ENCODE results near the gene DIMT1.

The DIMT1 gene

DNA sequence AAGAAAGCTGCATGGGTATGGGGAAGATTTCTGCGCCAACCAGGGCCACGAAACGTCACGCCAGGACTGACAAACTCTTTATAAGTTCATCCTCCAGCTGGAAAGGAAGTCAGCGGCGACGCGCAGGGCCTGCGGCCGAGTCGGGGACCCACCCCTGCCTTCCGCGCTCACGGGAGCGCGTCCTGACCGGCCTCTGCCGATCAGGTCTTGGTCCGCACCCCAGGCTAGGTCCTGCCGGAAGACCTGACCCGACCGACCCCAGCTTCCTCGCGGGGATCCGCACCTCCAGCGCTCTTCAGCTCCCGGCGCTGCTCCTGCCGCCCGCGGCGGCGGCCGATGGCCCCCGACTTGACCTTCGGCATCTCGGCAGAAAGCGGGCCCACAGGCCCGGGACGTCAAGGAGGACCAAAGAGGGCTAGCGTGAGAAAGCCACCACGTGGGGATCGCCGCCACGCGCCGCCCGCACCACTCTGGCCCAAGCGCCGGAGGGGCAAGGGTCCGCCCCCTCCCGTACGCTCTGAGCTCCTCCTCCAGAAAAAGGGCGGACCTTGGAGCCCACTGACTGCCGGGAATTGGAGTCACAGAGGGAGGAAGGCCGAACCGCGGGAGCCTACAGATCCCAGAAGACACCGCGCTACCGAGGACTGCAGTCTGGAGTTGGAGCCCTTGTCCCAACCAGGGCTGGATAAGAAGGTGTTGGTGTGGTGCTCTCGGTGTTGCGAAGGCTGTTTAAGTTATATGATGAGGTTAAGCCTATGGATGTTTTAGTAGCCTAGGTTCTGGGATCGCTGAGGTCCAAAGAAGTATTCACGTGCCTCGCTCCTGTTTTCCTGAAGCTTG is at the start of gene DIMT1:
DIMT1 (minus strand) TSS at position 495 of the 840 bp plus-strand sequence; CDS start at position 362, 133 bp downstream.
- peak; percentile 80 to 86 for DNase-seq (ENCODE audit: low read depth in 2 of 2)

DNA sequence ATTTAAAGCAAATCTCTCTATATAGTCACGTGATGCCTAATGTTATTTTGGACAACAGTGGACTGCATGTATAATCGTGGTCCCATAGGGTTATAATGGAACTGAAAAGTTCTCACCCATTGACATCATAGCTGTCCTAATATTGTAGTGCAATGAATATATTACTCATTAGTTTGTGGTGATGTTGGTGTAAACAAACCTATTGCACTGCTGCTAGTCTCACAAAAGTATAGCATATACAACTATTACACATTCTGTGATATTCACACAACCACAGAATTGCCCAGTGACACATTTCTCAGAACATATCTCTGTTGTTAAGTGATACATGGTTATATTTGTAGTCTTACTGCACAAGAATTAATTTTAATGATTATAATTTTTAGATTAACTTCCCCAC is 46.6 kb upstream of the DIMT1 start:
- DNase-seq (ENCODE audit: low read depth in 2 of 2): no peak

DNA sequence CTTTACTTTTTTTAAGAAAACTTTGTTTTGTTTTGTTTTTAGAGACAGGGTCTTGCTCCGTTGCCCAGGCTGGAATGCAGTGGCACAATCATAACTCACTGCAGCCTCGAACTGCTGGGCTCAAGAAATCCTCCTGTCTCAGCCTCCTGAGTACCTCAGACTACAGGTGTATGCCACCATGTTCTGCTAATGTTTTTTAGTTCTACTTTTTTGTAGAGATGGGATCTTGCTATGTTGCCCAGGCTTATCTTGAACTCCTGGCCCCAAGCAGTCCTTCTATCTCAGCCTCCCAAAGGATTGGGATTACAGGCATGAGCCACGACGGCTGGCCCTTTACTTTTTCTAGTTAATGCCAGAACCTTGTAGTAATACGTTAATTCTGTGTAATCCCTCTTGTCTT is 44.8 kb upstream of the DIMT1 start:
- DNase-seq (ENCODE audit: low read depth in 2 of 2): no peak

DNA sequence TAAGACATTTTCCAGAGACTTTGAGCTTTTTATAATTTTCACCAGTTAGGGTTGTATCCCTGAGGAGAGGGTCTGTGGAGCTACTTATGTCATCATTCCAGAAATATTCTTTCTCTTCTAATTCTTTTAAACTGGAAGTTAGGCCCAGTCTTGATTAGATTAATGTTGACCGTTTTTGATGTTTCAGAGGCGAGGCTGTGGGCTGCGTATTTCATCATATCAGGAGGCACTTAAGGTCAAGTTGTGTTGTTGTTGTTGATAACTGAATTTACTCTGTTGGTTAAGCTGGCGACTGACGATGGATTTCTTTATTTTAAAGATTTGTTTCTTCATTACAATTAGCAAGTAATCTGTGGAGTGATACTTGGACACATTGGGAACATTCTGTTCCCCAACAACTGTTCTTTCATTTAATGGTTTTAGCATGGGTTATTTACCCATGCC is 28.9 kb upstream of the DIMT1 start:
- no peak for DNase-seq (ENCODE audit: low read depth in 2 of 2)

DNA sequence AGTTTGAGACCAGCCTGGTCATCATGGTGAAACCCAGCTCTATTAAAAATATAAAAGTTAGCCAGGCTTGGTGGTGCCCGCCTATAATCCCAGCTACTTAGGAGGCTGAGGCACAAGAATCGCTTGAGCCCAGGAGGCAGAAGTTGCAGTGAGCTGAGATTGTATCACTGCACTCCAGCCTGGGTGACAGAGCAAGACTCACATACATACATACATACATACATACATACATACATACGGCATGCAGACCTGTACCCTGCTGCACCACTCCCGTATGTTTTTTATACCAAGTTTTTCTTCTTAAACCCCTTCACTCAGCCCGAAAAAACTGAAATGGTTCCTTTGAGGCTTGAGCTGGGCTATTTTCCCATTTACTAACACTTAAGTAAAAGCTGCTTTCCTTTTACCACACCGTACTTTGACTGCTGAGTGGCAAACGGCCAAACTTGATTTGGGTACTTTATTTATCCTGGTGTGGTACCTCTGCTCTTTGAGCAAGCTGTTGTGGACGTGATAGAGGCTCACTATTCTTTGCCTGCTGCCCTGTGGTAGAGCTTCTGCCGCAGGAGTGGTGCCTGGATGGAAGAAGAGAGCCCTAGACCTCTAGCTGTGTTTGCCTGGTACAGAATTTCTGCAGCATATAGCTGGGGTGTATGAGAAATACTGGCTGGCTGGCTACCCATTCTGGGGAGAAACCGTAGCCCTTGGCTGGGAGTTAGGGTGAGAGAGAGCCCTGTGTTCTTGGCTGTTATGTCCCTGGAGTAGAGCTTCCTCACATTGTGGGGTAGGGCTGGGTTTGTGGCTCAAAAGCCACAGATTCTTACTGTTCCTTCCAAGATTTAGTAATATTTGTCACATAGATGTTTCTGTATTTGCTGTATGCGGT is 28.3 kb upstream of the DIMT1 start:
- no peak for DNase-seq (ENCODE audit: low read depth in 2 of 2)

DNA sequence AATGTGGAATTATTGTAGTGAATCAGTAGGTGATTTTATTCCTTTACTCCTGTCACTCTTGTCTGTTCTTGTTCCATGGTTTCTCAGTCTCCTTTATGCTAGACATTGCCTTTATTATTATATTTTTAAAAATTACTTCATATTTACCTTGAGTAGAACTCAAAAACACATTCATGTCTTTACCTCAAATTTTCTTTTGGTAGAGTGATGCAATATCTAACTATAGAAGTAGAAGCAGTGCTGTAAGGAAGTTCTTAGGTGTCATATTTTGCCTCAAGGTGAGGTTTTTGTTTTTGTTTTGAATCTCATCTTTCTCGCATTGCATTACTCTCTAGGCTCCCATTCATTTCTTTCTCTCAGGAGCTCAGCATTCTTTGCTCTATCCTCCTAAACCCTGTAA is 21.1 kb upstream of the DIMT1 start:
- DNase-seq (ENCODE audit: low read depth in 2 of 2): no peak

DNA sequence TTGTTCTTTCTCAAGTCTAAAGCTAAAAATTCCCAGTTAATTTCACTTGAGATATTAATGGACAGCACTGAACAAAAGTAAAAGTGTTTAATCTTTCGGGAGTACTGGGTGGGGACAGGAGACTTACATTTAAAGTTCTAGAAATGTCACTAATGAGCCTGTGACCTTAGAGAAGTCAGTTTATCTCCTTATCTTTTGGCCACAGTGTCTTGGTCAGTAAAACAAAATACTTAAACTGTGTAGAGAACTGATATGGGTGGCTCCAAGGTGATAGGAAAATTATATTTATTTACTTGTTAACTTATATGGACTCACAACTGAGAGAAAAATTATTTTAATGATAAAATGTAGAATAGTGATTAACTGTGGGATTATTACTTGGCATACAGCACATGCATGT is 17.7 kb upstream of the DIMT1 start:
- DNase-seq (ENCODE audit: low read depth in 2 of 2): no peak

DNA sequence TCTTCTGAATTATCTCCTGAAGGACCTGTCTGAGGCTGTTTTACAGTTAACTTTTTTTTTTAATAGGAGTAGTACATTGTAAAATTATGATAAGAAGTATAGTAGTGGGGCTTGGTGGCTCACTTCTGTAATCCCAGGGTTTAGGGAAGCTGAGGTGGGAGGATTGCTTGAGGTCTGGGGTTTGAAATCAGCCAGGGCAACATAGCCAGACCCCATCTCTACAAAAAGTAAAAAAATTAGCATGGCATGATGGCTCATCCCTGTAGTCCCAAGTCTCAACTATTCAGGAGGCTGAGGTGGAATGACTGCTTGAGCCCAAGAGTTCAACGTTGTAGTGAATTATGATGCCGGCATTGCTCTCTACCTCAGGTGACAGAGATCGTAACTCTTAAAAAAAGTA is 15.9 kb upstream of the DIMT1 start:
- DNase-seq (ENCODE audit: low read depth in 2 of 2): no peak

DNA sequence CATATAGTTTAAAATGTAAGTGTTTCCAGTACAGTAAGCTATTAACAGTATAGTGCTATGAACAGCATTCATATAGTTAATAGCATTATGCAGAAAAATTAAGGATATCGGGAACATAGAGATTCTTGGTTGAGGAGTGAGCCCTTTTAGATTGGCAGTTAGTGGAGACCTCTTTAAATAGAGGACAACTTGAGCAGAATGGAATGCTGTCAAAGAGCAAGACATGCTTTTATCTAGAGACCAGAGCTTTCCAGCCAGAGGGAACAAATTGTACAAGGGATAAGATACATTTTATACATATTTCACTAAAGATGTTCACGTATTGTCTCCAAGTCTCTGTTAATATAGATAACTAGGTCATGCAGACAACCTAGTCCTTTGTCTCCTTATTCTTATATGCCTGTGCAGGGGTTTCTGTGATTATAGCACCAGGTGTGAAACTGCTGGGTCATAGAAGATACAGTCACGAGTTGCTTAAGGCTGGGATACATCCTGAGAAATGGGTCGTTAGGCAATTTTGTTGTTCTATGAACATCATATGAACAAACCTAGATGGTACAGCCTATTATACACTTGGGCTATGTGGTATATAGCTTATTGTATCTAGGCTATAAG is 14.9 kb upstream of the DIMT1 start:
- no peak for DNase-seq (ENCODE audit: low read depth in 2 of 2)

DNA sequence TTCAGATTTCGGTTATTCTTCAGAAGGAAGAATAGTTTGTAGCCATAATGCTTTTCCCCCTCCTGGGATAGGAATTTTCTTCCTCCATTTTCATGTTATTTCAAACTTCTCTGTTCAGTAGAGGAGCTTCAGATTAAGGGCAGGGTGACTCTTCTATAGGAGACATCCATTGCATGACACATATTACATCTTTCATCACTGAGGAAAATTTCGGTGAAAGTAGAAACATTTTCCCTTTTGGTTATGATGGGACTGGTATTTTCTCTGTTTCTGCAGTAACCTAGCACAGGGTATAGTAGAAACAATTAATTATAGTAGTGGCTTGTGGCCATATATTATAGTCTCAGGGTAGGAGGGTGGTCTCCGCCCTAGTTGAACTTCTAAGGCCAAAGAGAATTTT is 10.0 kb upstream of the DIMT1 start:
- DNase-seq (ENCODE audit: low read depth in 2 of 2): no peak

DNA sequence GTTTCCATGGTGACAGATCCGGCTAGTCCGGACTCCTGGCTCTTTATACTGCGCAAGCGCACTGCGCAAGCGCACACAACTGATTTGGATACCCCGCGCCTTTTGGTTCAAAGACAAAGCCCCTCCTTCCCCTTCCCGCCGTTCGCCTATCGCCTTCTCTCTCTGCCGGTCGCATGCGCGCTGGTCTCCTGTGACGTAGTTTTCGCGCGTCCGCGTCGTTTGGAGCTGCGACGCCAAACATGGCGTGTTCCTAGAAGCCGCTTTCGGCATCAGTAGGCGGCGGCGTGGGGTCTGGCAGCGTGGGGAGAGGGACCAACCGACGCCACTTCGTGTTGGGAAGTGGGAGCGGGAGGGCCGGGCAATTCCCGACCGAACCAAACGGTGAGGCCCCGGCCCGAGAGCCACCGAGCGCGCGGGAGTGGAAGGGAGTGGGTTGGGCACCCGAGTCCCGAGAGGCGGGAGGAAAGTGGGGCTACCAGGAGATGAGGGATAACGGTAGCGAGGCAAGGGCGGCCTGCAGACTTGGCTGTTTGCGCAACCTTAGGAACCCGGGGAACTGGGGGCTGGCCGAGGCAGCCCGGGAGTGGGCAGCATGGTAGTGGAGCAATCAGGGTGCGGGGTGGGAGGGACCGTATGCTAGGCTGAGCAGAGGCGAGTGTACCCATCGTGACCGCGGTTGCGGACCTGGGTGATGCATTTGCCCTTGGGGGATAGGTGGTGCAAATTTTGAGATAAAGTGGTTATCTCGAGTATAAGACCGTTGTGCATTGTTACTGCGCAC is 9.0 kb upstream of the DIMT1 start, which contains the start of gene IPO11:
IPO11 (plus strand) TSS at position 215 of the 781 bp plus-strand sequence. CDS start 24,517 bp downstream, outside the sequence.
- DNase-seq (ENCODE audit: low read depth in 2 of 2): peak; percentile 95 to 97

DNA sequence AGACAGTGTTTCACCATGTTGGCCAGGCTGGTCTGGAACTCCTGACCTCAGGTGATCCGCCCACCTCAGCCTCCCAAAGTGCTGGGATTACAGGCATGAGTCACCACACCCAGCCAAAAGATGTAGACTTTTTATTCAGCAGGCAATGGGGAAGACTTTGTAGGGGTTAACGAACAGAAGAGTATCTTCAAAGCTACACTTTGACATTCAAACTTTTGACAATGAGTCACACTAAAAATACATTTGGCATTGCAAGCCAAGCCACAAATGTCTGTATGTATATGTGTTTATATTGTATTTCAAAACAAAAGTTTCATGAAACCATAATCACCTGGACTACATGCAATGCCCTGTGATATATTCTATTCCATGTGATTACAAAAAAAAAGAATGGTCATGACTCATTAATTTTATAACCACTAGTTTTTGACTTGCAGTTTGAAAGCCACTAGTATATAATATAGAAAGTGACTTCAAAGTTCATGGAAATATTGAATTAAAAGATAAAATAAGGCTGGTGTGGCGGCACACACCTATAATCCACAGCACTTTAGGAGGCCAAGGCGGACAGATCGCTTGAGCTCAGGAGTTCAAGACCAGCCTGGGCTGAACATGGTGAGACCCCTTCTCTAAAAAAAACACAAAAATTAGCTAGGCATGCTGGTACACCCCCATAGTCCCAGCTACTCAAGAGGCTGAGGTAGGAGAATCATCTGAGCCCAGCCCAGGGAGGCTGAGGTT is 8.3 kb downstream of the DIMT1 start:
- DNase-seq (ENCODE audit: low read depth in 2 of 2): no peak

DNA sequence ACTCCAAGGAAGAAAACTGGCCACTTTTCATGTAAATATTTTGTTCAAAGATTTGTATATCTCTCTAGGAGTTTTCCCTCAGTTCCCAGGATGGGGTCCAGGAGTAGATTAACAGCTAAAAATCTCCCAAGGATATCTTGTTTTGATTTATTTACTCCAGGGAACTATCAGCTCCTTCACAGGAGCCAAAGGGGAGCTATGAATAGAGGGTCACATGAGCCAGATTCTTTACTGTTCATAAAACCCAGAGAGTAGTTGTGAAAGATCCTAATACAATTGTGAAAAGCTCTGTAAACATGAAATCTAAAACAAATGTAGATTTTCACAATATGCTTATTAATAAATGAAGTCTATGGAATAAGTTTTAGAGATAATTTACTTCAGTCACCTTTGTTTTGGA is 16.9 kb downstream of the DIMT1 start:
- no peak for DNase-seq (ENCODE audit: low read depth in 2 of 2)

DNA sequence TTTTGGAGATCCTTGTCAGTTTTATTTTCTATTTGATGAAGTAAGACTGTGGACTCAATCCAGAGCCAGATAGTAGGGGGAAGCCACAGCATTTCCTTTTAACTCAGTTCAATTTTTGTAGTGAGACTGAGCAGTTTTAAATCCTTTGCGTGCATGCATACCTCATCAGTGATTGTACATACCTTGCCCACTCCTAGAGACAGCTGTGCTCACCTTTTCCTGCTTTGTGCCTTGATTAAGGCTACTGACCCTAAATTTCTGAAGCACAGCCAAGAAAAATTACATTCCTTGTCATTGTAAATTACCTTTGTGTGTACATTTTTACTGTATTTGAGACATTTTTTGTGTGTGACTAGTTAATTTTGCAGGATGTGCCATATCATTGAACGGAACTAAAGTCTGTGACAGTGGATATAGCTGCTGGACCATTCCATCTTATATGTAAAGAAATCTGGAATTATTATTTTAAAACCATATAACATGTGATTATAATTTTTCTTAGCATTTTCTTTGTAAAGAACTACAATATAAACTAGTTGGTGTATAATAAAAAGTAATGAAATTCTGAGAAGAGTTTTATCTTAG is 17.8 kb downstream of the DIMT1 start:
- no peak for DNase-seq (ENCODE audit: low read depth in 2 of 2)

DNA sequence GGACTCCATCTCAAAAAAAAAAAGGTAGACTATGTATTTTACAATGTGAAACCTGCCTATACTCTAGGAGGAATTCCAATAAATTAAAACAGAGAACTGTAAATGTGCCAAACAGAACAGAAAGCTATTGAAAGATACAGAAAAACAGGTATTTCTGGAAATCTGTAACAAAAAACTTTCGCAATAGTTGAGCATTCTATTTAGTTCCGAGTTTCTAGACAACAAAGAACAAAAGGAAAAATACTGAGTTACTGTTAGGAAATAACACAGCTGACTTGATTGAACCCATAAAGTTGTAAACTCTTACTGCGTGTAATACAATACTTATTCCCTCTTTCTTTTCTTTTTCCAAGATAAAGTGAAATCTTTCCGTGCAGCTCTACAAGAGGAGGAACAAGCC is 18.6 kb downstream of the DIMT1 start:
- no peak for DNase-seq (ENCODE audit: low read depth in 2 of 2)

DNA sequence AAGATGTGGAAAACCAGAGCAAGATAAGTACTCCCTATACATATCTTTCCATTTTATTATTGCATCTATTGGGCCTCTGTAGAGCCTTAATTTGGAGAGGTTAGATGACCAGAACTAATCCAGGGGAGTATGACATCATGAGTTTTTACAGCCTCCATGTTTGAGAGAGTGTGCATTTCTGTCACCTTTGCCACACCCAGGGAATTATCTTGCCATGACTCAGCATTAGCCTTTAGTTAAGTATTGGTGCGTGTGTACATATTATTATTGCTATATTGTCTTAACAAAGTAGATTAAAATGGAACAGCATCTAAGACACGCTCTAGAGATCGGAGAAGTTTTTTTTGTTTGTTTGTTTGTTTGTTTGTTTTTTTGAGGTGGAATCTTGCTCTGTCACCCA is 27.6 kb downstream of the DIMT1 start:
- DNase-seq (ENCODE audit: low read depth in 2 of 2): no peak

DNA sequence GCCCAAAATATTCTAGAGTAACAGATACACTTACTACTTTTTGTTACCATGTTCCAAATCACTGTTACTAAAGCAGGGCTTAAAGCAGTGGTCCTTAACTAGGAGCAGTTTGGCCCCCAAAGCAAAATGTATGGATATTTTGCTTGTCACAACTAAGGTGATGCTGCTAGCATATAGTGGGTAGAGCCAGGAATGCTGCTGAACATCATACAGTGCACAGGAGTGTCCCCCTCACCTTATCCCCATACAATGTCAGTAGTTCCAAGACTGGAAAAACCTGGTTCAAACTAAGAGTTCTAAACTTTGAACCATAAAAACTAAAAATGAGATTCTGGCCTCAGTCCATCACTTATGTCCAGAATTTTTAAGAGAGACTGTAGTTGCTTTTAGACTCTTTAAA is 28.1 kb downstream of the DIMT1 start:
- no peak for DNase-seq (ENCODE audit: low read depth in 2 of 2)

DNA sequence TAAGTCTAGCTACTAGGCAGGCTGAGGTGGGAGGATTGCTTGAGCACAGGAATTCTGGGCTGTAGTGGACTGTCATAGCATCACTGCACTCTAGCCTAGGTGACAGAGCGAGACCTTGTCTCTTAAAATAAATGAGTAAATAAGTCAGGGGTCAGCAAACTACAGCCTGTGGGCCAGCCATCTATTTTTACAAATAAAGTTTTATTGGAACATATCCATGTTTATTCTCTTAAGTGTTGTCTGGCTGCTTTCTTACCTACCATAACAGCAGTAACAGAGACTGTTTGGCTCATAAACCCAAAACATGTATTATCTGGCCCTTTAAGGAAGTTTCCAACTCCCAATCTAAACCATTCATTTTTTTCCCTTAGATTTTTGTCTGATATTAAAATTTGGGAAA is 29.6 kb downstream of the DIMT1 start:
- no peak for DNase-seq (ENCODE audit: low read depth in 2 of 2)

DNA sequence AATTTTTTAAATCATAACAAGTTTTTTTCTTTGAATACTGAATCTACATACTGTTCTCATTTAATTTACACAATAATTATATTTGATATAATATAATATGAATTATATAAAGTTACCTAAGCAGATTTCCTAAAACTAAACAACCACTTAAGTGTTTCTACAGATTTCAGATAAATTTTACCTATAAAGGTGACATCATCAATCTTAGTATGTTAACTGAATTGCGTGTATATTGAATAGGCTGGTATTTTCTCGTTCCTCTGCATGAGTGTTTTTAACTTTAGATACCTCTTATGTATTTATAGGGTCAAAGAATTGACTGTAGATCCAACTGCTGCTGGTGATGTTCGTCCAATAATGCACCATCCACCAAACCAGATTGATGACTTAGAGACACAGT is 30.3 kb downstream of the DIMT1 start:
- no peak for DNase-seq (ENCODE audit: low read depth in 2 of 2)

DNA sequence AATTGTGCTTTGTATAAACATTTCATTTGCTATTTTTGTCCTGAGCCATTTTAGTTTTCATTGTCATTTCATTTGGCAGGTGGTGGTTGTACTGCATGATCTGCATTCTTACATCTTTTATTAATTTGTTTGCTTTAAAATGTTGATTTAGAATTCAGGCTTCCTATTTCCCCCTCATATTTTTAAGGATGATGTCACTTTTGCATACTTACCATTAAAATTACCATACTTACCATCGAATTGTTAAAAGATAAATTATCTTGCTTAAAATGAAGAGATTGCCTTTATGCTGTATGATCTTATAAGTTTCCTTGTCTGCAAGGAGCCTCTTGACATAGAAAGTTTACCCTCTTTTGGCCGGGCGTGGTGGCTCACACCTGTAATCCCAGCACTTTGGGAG is 31.1 kb downstream of the DIMT1 start:
- no peak for DNase-seq (ENCODE audit: low read depth in 2 of 2)

Data from stimulated activated CD4-positive, alpha-beta T cell treated with anti-CD3 and anti-CD28 coated beads, Interleukin-1b, Interleukin-23, amount 100 ng/mL, for 4 hours (primary cell).